WTC11 (cell line): ENCODE results near the gene LRRTM3.

ENCODE experiments used
- CTCF ChIP-seq: fragments of 200-600 bp; IDR thresholded peaks from 2 replicates; pipeline ENCODE4 v1.8.0; 2022; ENCODE audit warnings: antibody characterized with exemption
- E2F4 ChIP-seq: sonication (generic); formaldehyde crosslinking; IDR thresholded peaks from 2 replicates; pipeline ENCODE4 v1.8.1; 2022; ENCODE audit warnings: low read depth, mild to moderate bottlenecking, moderate library complexity, missing genetic modification reagents, borderline replicate concordance
- FOXJ3 ChIP-seq: sonication (generic); formaldehyde crosslinking; IDR thresholded peaks from 2 replicates; pipeline ENCODE4 v1.9.0; 2021; ENCODE audit warnings: missing genetic modification reagents, mild to moderate bottlenecking, borderline replicate concordance
- GTF2I ChIP-seq: fragments of 250-450 bp; sonication (Bioruptor Pico); conservative IDR thresholded peaks from 2 replicates; pipeline ENCODE4 v1.4.0; 2021; ENCODE audit warnings: mild to moderate bottlenecking
- HMGXB4 ChIP-seq: sonication (generic); formaldehyde crosslinking; IDR thresholded peaks from 2 replicates; pipeline ENCODE4 v1.8.1; 2023; ENCODE audit warnings: mild to moderate bottlenecking, moderate library complexity, missing genetic modification reagents
- NR2C2 ChIP-seq: sonication (generic); formaldehyde crosslinking; IDR thresholded peaks from 2 replicates; pipeline ENCODE4 v1.8.0; 2022; ENCODE audit warnings: mild to moderate bottlenecking, missing genetic modification reagents
- USF1 ChIP-seq: sonication (generic); formaldehyde crosslinking; IDR thresholded peaks from 2 replicates; pipeline ENCODE4 v1.8.0; 2022; ENCODE audit warnings: mild to moderate bottlenecking, missing genetic modification reagents
- TF ChIP-seq, protein P1 (sequence below): sonication (generic); formaldehyde crosslinking; IDR thresholded peaks from 2 replicates; pipeline ENCODE4 v1.8.0; 2022; ENCODE audit warnings: mild to moderate bottlenecking, missing genetic modification reagents

GRCh38 chr10:66927251-66927935 lies 1.6 kb downstream of the LRRTM3 start:
- TF ChIP-seq, protein P1, sequence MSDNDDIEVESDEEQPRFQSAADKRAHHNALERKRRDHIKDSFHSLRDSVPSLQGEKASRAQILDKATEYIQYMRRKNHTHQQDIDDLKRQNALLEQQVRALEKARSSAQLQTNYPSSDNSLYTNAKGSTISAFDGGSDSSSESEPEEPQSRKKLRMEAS (CRISPR knock-in tag) = no peak
- no peak for TF ChIP-seq GTF2I (CRISPR knock-in tag)
- no peak for TF ChIP-seq NR2C2 (CRISPR knock-in tag)
- no peak for TF ChIP-seq CTCF
- TF ChIP-seq FOXJ3 (CRISPR knock-in tag) = no peak
- no peak for TF ChIP-seq USF1 (CRISPR knock-in tag)
- TF ChIP-seq E2F4 (CRISPR knock-in tag) = no peak
- no peak for TF ChIP-seq HMGXB4 (CRISPR knock-in tag)
